Right lung (tissue), 5 donors: ENCODE measurements around the gene CBARP. TPM values are rescaled to one million over a fixed set of nuclear protein-coding genes. Genes with fewer than 3 reads are reported as not detected.
"Not testable (repeated sequence)": the region's sequence is repeated elsewhere in the genome, so short reads cannot be mapped to it uniquely, and the experiment has no call there.

Experiments
- DNase-seq, 2 donors: peaks; one replicate each; pipeline ENCODE4 v3.0.0-alpha.2; 2013
- polyA plus RNA-seq, 5 donors: library from polyadenylated mRNA; unstranded; fragments of 120-200 nt; gene quantifications; one replicate each; pipeline versions ENCODE4 v1.2.1 to v1.2.3, GENCODE V29; 2013; ENCODE audit warnings: inconsistent platforms in 1 of 5, low replicate concordance in 1 of 5; ENCODE audit not compliant: insufficient read length in 5 of 5, insufficient read depth in 1 of 5

The CBARP gene
- polyA plus RNA-seq, 5 donors: 0.97 to 2.5 (median 1.5) TPM

DNA sequence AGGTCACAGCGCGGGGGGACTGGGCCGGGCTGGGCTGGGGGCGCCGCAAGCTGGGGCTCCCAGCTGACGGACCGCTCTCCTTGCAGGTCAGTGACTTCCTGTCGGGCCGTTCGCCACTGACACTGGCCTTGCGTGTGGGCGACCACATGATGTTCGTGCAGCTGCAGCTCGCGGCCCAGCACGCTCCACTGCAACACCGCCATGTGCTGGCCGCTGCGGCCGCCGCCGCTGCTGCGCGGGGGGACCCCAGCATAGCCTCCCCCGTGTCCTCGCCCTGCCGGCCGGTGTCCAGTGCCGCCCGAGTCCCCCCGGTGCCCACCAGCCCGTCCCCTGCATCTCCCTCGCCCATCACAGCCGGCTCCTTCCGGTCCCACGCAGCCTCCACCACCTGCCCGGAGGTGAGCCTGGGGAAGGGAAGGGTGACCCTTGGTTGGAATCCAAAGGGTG lies 16.3 kb upstream of the CBARP start:
- no peak for DNase-seq

DNA sequence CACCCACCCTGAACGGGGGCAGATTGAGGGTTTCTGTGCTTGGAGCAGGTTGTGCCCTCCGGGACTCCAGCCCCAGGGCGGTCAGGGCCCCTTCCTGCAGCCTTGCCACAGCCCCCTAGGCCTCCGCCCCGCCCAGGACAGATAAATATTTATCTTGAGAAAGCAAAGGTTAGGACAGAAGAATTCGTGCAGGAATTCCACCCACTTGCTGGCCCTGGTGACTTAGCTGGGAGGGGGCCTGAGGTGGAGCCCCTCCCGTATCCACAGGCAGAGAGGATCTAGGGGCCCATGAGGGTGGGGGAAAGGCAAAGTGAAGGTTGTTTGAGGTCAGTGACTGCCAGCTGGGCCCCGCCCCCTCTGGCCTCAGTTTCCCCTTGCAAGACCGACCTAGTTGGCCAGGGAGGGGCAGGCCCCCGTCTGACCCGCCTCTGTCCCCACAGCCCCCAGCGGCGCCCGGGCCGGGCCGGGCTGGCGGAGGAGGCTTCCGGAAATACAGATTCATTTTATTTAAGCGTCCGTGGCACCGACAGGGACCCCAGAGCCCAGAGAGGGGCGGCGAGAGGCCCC lies 15.8 kb upstream of the CBARP start:
- no peak for DNase-seq

DNA sequence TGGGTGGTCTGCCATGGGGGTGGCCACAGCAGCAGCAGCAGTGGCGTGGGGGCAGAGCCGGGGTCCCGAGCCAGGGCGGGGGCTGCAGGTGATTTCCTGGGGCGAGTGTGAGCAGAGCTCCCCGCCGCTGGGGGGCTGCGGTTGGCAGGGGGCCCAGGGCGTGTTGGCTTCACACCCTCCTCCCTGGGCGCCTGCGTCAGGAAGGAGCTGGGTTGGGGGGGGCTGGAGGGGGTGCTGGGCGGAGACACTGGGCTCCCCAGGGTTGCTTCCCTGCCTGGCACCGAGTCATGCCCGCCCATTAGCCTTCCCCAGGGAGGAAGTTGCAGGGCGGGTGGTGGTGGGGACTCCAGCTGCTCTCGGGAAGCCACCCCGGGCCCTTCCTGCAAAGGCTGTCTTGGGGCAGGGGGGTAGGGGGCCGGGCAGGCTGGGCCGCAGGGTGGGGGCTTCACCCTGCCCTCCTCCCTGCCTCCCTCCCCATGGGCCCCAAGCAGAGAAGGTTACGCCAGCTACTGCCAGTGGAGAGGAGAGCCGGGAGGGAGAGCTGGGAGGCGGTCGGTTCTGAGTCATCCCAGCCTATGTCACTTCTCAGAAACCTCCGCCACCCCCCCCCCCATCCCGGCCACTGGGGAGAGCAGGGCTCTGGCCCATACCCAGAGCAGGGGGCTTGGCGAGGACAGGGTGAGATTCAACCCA lies 15.2 kb upstream of the CBARP start:
- peak; percentile 75 to 85 for DNase-seq

DNA sequence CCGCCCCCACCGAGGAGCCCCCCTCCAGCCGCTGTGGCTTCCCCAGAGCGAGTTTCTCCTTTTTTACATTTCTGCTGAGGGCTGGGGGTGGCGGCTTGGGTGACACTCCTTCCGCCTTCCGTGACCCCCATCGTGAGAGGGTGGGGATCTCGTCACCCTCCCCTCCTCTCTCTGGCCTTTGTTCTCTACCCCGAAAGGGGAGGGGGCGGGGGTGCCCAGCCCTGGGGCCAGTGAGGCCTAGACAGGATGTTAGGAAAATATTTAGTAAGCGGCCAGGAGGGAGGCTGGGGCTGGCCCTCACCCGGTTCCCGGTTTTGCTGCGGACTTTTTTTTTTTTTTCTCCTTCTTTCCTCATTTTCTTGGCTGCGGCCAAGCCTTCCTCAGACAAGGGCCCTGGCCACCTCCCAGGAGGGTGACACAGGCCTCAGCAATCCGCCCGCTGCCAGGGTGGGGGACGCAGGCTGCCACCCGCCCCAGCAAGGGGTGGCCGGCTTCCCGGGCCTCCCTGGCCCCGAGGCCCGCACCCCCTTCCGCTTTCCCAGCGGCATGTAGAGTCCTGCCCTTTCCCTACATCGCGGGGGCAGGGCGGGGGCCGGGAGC lies 14.5 kb upstream of the CBARP start:
- peak; percentile 91 to 92 for DNase-seq

DNA sequence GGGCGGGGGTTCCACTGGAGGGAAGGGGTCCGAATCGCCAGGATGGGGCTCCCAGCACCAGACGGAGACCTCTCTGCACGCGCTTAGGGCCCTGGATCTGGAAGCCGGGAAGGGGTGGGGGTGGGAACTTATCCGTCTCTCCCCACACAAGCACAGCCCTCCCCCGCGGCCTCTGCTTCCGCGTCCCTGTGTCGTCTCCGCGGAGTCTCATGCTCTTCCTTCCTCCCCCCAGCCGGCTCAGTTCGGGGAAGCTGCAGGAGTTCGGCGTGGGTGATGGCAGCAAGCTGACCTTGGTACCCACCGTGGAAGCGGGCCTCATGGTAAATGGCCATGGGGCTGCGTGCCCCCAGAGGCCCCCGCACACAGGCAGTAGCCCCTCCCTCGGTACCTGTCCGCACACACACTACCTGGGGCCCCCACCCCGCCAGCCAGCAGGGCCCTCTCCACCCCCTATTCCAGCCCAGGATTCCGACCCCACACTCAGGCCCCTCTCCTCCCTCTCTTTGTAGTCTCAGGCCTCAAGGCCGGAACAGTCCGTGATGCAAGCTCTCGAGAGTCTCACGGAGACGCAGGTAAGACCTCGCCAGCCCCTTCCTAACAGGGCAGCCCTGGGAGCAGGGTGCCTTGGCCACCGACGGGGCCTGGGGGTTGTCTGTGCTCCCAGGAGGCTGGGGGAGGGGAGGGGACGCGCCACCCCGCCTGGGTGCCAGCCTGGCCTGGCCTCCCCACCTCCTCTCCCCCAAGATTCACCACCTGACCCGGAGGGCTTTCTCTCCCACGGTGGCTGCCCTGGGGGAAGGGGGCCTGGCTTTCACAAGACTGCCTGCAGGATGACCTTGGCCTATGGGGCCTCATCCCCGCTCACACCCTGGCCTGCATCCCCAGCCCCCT lies 13.8 kb upstream of the CBARP start:
- DNase-seq: peak in 1 of 2 donors; percentile 59

DNA sequence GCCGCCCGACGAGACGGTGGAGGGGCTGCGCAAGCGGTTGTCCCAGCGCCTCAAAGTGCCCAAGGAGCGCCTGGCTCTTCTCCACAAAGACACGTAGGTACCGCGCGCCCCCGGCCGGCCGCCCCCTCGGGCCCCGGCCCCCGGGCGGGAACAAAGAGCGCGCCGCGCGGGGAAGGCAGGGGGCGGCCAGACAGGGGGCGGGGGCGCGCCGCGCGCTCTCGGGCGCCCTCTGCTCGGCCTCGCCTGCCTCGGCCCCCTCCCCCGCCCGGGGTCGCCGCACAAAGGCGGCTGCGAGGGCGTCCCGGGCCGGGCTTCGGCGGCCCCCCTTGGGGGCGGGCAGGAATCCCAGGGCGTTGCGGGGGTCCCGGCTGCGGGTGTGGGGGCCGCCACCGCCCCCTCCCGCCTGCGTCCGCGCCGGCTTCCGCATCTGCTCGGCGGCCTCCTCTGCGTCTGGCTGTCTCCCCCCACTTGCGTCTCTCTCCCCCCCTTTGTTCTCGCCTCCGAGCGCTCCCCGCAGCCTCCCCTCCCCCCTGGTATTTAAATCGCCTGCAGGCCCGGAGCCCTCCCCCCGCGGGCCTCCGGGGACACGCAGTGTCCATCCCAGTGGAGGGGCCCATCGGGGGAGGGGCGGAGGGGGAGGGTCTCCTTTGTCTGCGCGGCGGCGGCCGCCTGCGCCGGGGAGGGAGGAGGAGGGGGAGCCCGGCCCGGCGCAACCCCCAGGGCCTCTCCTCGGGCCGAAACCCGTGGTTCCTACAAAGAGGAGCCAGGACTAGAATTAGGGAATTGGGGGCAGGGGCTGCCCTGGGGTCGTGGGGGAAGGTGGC lies 12.8 kb upstream of the CBARP start:
- DNase-seq: peak in 1 of 2 donors; percentile 74

GRCh38 chr19:1249990-1250436 lies 12.2 kb upstream of the CBARP start:
- no peak for DNase-seq

DNA sequence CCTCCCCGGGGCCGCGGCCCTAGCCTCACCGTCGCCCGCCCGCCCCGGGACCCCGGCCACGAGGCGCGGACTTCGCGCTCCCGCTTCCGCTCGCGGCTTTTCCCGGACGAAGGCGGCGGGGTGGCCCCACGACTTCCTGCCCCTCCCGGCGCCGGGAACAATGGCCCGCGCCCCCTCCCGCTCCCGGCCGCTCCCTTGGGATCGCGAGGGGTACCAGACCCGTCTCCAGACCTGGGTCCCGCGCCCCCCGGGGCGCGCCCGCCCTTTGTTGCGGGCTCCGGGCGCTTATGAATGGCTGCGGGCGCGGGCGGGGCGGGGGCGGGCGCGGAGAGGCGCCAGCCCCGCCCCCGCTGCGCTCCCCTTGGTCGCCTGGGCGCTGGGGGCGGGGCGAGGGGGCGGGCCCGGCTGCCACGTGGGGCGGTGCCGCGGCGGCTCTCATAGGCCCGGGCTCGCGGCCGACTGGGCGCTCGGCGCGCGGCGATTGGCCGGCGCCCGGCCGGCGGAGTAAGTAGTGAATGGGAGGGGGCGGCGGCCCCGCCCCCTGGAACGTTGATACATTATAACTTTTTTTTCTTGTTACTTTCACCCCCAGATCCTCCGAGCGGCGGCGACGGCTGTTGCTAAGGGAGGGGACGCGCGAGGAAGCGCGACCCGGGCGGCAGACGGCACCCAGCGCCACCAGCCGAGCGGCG lies 11.6 kb upstream of the CBARP start:
- DNase-seq: peak; percentile 96

GRCh38 chr19:1248786-1249297 lies 11.0 kb upstream of the CBARP start:
- DNase-seq: peak in 1 of 2 donors; percentile 85

- peak in 1 of 2 donors; percentile 87 for DNase-seq
Observed at GRCh38 chr19:1248139-1248785, 10.5 kb upstream of the CBARP start, which contains the start of gene MIDN. Gene MIDN (plus strand): TSS chr19:1248583. CDS start chr19:1250297, 1,714 bp downstream.

DNA sequence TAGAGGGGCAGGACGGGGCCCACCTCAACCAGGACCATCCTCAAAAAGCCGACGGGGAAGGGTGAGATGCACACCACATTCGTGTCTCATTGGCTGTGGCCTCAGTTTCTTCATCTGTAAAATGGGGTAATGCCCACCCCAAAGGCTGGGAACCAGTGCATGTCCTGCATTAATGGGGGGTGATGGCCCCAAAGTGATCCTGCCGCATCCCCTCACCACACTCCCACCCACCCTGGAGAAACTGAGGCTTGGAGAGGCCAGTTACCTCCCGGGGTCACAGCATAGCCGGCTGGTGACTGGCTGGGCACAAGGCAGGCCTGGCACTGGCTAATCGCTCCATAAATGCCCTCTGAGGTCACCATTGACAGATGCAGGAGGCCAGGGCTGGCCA lies 9.9 kb upstream of the CBARP start:
- no peak for DNase-seq

DNA sequence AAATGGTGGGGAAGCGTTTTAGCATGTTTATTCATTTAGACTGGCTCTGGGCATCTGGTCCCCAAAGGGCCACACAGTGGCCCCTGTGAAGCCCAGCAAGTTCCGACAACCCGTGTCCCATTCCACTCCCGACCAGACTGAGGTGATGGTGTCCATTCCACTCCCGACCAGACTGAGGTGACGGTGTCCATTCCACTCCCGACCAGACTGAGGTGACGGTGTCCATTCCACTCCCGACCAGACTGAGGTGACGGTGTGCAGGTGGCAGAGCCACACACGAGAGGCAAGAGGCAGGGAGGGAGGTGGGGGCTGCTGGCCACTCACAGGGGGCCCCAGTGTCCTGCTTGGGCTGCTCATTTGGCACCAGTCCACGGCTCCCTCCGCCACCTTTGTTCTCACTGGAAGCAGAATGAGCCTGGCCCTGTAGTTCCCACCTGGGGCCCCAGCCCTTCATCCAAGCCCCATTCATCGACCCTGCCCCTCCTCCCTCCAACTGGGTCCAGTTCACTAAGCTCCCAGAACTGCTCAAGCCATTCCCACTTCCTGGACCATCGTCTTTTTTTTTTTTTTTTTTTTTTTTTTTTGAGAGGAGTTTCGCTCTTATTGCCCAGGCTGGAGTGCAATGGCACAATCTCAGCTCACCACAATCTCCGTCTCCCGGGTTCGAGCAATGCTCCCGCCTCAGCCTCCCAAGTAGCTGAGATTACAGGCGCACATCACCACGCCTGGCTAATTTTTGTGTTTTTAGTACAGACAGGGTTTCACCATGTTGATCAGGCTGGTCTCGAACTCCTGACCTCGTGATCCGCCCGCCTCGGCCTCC lies 8.7 kb upstream of the CBARP start:
- DNase-seq: not testable (repeated sequence)

- no peak for DNase-seq
Observed at GRCh38 chr19:1245494-1246264, 7.9 kb upstream of the CBARP start.

DNA sequence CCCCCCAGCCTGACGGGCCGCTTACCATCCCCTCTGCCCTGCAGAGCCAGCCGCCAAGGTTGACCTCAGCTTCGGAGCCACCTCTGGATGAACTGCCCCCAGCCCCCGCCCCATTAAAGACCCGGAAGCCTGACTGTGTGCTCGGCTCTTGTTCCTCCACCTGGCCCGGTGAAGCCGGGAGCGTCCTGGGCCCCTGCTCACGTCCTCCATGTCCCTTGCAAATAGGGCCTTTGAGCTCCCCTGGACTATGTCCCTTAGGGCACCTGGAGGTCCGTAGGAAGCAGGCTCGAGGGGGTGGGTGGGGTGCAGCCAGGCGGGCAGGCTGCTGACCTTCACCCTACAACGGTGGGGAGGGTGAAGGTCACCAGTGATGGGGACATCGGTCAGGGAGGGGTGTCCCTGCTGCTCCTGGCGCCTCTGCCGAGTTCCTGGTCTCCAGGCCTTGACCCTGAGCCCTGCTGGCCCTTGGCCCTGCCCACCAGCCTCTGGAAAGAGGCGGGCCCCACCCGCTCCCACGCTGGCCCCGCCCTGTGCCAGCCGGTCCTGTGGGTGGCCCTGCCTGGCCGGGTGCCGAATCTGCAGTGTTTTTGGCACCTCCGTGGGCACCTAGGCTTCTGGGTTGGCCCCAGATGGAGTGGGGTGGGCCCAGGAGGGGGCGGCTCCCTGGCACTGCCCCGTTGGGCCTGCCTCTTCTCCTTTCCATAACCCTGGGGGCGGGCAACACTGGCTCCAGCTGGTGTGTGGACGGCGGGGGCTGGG lies 7.1 kb upstream of the CBARP start:
- DNase-seq: no peak

DNA sequence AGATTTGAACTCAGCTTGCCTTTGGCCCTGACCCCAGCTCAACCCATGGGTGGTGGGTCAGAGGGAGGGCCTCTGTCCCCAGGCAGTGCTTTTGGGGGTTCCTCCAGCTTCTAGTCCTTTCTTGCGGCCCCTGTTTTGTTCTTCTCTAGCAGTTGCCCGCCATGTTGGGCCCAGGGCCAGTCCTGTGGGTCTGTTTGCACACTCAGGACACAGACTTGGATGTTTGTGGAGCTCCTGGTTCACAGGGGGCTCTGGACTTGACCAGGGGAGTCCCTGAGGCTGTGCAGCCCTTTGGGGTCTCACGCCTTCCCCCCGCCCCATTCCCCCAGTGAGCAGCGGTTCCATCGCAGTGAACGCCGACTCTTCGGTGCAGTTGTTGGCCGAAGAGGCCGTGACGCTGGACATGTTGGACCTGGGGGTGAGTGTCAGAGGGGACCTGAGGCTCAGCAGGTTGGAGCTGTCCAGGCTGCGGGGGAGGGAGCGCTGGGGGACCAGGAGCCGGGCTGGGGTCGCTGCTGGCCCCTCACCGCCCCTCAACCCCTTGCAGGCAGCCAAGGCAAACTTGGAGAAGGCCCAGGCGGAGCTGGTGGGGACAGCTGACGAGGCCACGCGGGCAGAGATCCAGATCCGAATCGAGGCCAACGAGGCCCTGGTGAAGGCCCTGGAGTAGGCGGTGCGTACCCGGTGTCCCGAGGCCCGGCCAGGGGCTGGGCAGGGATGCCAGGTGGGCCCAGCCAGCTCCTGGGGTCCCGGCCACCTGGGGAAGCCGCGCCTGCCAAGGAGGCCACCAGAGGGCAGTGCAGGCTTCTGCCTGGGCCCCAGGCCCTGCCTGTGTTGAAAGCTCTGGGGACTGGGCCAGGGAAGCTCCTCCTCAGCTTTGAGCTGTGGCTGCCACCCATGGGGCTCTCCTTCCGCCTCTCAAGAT lies 6.2 kb upstream of the CBARP start:
- DNase-seq: peak; percentile 81 to 84
